Measurements from ENCODE around the gene MED27.

Gene MED27

GRCh38 chr9:132040246-132040645 is 39.4 kb downstream of the MED27 start:
- FAIRE-seq = no peak

- no peak for FAIRE-seq
Measured at GRCh38 chr9:132039284-132039683, 40.4 kb downstream of the MED27 start.

DNA sequence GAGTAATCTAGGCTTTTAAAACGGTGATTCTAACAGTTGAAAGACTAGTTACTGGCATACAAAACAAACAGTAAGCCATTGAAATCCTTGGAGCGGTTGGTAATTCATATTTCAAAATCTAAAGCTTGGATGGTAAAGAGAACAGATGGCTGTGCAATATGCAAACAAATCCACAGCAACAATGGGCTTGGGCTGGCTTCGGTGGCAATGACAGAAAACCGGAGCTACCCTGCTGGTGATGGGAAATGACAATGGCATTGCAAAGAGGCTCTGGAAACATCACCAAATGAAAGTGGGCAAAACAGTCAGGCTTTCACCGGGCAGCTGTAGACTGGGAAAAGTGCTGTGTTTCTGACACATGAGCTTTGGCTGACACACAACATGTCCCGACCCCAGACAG is 42.2 kb downstream of the MED27 start:
- FAIRE-seq = no peak

- no peak for FAIRE-seq
Measured at GRCh38 chr9:132036521-132036920, 43.1 kb downstream of the MED27 start.

DNA sequence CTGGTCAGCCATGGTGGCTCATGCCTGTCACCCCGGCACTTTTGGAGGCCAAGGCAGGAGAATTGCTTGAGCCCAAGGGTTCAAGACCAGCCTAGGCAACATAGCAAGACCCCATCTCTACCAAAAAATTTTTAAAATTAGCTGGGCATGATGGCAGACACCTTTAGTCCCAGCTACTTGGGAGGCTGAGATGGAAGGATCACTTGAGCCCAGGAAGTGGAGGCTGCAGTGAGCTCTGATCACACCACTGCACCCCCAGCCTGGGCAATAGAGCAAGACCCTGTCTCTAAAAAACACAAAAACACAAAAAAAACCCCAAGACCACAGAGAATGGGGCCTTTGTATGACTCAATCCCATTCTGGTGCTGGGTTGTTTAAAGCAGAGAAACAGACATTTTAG is 44.0 kb downstream of the MED27 start:
- FAIRE-seq = no peak

GRCh38 chr9:132032238-132032950 is 47.3 kb downstream of the MED27 start:
- no peak for FAIRE-seq

DNA sequence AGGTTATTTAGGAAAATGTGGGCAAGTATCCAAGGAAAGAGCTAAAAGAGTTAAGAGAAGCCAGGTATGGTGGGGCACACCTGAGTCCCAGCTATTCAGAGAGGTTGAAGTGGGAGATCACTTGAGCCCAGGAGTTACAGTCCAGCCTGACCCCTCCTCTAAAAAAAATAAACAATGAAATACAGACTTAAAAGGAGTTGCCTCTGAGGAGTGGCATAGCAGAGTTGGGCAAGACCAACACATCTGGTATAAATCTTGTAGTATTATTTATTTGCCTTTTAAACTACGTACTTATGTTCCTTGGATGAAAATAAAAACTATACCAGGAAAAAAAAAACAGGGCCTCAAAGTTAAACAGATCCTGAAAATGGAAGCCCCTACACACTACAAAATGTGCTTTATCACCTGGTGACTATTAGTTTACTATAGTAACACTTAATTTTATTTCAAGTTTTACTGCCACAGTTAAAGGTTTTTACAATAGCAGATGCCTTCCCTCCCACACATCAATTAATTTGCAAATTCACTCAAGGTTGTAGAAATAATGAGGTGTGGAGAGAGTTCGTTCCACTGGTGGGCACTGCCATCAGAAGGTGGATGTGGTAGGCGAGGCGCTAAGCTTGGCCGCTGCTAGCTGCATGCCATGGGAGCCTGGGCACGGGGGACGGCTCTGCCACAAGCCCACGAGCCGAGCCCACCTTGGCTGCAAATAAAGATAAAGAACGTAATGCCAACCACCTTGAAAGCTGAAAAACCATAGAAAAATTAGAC is 48.0 kb downstream of the MED27 start:
- no peak for FAIRE-seq

DNA sequence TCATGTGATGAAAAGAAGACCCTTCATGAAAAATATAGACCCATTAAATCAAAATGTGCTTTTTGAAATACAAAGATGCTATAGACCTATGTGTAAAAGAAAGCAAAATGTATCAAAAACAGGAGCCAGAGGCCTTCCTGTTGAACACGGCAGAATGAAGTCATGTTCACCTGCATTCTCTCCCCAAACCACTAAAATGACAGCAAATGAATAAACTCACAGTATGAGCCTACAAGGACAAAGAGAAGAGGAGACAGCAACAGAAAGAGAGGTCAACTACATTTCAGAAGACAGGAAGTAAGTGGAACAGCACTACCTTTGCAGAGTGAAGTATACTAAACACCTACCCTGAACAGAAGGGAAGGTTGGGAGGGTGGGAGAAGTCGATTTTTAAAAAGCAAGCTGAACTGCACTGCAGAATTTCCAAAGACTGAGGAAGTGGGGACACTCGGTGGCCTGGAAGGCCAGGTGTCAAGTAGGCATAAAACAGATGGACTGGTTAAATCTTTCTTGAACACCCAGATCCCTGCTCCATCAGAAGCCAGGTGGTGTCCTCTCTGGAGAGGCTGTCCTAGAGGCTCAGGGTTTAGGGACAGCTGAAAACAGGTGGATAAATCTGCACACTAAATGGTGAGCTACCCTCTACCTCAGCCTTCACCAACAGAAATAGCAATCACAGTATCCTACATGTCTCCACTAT is 48.9 kb downstream of the MED27 start:
- no peak for FAIRE-seq

- FAIRE-seq = no peak
Measured at GRCh38 chr9:132027752-132028663, 51.7 kb downstream of the MED27 start.

DNA sequence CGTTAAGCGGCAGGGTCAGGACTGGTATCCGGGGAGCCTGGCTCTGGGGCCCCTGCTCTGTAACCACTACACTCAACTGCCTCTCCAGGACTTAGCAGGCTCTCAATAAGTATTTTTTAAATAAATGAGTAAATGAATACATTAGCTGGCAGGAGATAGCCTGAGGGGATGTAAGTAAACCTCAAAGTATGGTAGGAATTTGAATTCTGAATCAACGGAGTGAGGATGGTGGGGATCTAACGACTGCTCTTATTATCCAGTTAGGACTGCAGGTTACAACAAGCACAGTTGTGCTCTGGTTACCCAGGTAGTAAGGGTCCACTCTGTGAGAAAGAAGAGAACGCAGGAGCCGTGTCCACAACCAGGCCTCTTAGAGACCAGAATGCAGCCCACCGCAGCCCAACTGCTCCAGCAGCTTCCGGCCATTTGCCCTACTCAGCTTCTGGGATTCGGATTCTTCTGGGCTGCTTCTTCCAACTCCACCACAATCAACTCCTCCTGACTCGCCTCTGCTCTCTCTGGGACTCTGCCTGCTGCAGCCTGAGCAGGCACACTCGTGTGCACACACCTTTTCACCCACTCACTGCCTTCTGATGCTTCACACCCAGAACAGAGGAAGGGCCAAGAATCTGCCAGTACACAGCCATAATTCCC is 52.6 kb downstream of the MED27 start:
- FAIRE-seq = no peak

GRCh38 chr9:132025766-132026165 is 53.9 kb downstream of the MED27 start:
- no peak for FAIRE-seq

- no peak for FAIRE-seq
Measured at GRCh38 chr9:132024589-132024988, 55.1 kb downstream of the MED27 start.

DNA sequence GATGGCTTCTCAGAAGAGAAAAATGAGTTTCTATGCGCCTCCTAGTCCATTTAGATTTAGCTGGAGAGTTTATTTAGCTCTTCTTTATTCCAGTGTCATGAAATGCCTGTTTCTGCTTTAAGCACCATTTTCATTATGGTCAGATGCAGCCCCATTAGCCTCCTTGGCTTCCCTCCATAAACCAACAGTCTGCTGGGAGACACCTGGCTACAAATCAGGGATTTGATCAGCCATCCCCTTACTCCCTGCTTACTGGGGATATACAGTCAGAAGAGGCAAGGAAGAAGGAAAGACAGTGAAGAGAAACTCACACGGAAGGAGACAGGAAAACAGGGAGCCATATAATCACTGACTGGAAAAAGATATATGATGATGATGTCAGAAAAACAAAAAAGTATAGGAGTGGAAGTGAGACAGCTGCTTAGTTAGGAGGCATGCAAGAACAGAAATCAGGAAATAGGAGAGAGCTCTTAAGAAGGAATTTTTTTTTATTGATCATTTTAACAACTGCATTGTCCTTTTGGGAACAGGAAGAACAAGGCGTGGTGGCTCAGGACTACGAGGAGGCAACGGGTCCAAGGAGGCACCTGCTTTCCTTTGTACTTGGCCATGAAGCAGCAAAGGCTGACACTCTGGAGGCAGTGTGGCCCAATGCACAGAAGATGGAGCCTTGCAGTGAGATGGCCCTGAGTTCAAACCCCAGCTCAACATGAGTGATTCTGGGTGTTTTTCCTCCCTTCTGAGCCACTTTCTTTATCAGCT is 56.1 kb downstream of the MED27 start:
- FAIRE-seq = no peak

DNA sequence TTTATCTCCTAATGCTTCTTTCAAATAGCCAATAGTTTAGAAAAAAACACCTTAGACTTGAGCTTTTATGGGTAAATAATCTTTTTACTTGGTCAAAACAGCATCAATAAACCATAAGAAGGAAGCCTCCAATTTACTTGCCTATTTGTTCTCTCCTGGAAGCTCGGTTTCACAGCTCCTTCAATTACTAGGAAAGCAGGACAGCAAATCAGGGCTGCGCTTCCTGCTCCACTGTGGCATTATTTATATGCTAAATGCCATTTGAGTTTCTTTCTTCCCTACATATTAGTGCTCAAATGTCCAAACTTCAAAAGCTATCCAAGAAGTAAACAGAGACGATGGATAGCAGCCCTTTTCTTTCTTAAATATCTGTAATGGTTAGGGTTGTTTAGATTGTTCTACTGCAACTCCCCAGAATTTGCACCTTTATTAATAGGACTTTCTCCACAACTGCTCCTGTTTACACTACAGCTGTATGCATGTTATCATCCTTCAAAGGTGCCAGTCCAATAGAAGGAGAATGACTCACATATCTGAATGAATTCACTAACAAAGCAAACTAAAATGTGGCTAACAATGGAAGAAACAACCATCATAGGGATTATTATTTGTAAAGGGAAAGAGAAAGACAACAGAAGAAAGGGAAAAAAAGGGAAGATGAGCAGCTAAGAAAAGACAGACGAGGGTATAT is 58.7 kb downstream of the MED27 start:
- FAIRE-seq = no peak

DNA sequence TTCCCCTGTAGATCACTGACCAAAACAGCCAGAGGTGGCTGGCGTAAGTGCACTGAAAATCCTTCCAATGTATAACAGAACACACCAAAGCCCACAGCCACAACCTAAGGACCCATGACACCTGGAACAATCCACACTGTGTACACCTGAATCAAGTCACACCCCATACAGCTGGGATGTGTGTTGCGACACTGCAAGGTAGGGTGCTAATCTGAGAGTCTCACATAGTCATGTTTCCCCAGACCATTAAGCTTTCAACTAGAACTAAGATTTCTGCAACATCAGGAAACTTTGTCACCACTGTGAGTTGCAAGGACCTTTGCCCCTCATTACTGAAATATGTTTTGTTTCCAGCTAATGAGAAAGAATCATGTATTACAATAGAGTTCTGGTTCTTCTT is 59.4 kb downstream of the MED27 start:
- no peak for FAIRE-seq

DNA sequence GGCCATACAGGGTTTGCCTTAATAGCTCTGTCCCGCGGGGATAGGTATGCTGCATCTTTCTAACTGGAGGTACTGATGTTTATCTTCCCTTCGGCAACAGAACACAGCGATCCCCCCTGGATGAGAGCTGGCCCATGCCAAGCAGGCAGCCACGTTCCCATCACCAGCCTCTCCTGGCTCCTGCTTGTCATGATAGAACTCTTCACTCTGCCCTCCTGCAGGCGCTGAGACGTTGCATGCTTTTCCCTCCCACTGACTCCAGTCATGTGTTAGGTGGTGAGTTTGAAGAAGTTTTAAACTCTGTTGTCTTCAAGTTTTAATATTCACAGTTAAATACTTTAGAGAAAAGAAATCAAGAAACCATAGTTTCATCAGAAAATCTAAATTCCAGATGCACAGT is 60.0 kb downstream of the MED27 start:
- FAIRE-seq = no peak

DNA sequence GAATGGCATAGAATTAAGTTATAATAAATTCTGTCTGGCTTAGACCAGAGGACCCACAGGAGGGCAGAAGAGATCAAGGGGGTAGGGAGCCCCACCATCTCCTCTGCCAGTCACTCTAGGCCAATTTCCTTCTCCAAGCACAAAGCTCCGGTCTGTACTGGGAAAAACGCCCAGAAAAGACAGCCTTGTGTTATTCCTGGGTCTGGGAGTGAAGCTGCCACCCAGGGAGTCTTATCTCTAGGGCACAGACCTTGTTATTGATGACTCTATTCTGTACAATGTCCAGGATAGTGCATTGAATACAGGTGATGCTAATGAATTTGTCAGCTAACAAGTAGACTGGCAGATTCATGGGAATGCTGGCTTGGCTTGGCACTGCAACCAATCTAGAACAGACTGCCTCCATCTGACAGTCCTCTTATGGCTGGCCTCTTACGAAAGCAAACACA is 60.7 kb downstream of the MED27 start:
- no peak for FAIRE-seq

GRCh38 chr9:132016456-132016855 is 63.2 kb downstream of the MED27 start:
- no peak for FAIRE-seq

GRCh38 chr9:132015866-132016265 is 63.8 kb downstream of the MED27 start:
- FAIRE-seq = no peak

GRCh38 chr9:132014218-132014805 is 65.4 kb downstream of the MED27 start:
- FAIRE-seq = no peak

Measured in A204.1 (cell line).